ENCODE results near the gene GBA2.

The GBA2 gene

GRCh38 chr9:35748858-35749514 is at the start of gene GBA2, which contains the start of gene RGP1:
Gene GBA2 (minus strand): TSS chr9:35749228. CDS start chr9:35748704, 524 bp downstream.
Gene RGP1 (plus strand): TSS chr9:35749287. CDS start chr9:35749756, 469 bp downstream.
- intact Hi-C loops (cut with DNase I), result no loop called here
- DNase-seq, result peak; percentile 69 to 98 (median 84)

- intact Hi-C loops (cut with DNase I), result no loop called here
- DNase-seq, result peak in 1 of 10 donors; percentile 22
These were observed 48.5 kb upstream of the GBA2 start for GRCh38 chr9:35797311-35798109.

- no peak for DNase-seq
- intact Hi-C loops (cut with DNase I), result no loop called here
These were observed 46.7 kb upstream of the GBA2 start for GRCh38 chr9:35795695-35796094.

DNA sequence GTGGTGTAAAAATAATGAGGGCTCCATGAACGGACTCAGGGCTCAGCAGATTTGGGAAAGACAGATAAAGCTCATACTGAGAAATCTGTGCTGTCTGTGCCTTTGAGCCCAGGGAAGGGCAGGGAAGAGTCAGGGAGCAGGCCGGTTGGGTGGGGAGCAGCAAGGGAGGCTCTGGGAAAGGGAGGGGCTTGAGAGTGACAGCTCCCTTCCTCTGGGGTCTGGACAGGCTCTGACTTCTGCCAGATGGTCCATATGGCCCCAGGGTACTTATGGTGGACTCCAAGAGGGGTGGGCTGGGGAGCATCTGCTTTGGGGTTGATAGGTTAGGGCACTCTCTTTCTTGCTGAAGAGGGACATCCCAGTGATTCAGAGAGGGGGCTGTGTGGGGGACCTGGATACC is 44.4 kb upstream of the GBA2 start:
- intact Hi-C loops (cut with DNase I), result loop anchor here (5.0 kb wide), 1 partner anchor 34 kb away; the partner anchor contains the start of genes FAM221B and TMEM8B
- DNase-seq, result no peak

DNA sequence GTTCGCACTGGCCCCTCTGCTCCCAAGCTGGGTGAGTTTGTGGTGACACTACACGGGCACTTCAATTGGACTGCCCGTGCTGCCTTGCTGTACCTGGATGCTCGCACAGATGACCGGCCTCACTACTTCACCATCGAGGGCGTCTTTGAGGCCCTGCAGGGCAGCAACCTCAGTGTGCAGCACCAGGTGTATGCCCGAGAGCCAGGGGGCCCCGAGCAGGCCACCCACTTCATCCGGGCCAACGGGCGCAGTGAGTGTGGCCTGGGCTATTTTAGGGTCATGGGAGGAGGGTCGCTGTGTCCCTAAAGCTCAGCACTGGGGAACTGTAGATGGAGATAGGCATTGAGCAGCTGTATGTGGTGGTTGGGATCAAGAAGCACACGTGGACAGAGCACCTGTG is 43.8 kb upstream of the GBA2 start:
- intact Hi-C loops (cut with DNase I), result loop anchor here (5.0 kb wide), 1 partner anchor 34 kb away; the partner anchor contains the start of genes FAM221B and TMEM8B
- DNase-seq, result no peak

- peak in 1 of 10 donors; percentile 87 for DNase-seq
- intact Hi-C loops (cut with DNase I), result loop anchor here (5.0 kb wide), 1 partner anchor 35 kb away; the partner anchor contains the start of genes FAM221B and TMEM8B
These were observed 43.2 kb upstream of the GBA2 start for GRCh38 chr9:35792024-35792813.

DNA sequence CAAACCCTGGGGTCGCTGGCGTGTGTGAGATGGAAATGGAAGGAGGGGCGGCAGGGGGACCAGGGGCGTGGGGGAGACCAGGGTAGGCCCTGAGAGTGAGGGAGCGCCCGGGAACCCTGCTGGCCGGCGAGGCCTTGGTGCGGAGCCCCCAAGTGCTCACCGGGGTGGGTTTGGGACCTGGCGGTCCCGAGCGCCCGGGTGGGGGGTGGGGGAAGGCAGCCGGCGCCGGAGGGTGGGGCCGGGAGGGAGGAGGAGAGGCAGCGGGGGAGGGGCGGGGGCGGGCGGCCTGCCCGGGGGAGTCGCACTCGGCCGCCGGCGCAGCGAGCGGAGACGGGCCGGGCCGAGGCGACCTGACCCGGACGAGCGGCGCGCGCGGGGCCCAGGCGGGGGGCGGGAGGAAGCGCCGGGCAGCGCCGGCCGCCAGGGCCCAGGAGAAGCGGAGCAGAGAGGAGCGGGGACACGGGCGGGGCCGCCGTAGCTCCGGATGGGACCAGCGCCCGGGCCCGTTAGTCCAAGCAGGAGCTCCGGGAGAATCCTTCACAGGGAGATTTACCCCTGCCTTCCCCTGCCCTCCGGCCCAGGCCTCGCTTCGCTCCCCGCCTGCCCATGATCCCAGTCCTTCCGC is 42.4 kb upstream of the GBA2 start, which contains the start of gene NPR2:
Gene NPR2 (plus strand): TSS at position 295 of the 625 bp plus-strand sequence. CDS start 818 bp downstream, outside the sequence.
- DNase-seq, result peak in 3 of 10 donors; percentile 19 to 91 (median 27)
- intact Hi-C loops (cut with DNase I), result loop anchor here (2.0 to 5.0 kb wide), 2 partner anchors 36 to 91 kb away; partner anchors contain the start of genes FAM221B and TMEM8B

DNA sequence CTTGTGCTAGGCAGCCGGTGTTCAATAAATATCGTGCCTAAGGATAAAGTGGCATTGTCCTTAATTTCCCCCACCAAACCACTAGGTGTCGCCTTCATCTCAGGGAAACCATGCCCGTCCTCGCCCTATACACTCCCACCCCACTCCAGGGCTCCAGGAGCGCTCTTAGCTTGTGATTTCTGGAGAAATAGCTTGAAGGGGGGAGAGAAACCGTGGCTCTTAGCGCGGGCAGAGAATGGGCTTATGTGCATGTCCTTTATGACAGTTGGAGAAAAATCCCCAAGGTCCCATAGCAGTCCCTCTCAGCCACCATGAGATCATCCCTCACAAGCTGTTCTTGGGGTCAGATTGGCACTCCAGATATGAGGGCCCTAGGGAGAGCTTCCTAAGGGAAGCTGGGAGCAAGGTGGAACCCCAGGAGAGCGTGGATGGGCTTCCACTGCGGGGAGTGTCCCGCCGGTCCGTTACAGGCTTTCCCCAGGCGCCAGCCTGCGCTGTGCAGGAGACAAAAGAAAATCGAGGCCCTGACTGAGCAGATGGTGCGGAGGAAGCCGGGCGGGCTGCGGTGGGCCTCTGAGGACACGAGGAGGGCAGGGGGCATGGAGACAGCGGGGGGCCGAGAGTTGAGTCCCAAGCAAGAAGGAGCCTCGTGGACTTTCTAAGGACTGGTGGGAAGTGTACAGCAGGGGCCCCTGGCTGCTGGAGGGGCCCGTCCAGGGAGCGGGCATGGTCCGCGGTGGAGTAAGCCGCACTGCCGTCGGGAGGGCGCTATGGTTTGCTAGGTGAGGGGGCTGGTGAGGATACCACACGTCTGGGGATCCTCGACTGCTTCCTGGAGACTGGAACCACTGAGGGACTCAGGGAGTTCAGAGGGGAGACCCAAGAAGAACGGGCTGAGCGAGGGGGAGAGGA is 41.6 kb upstream of the GBA2 start:
- peak in 7 of 10 donors; percentile 52 to 93 (median 72) for DNase-seq
- intact Hi-C loops (cut with DNase I), result loop anchor here (2.0 to 5.0 kb wide), 2 partner anchors 37 to 92 kb away; partner anchors contain the start of genes FAM221B and TMEM8B

- intact Hi-C loops (cut with DNase I), result loop anchor here (2.0 to 5.0 kb wide), 2 partner anchors 37 to 93 kb away; partner anchors contain the start of genes FAM221B and TMEM8B
- DNase-seq, result no peak
These were observed 41.0 kb upstream of the GBA2 start for GRCh38 chr9:35790025-35790384.

- DNase-seq, result no peak
- intact Hi-C loops (cut with DNase I), result no loop called here
These were observed 40.5 kb upstream of the GBA2 start for GRCh38 chr9:35789541-35789940.

DNA sequence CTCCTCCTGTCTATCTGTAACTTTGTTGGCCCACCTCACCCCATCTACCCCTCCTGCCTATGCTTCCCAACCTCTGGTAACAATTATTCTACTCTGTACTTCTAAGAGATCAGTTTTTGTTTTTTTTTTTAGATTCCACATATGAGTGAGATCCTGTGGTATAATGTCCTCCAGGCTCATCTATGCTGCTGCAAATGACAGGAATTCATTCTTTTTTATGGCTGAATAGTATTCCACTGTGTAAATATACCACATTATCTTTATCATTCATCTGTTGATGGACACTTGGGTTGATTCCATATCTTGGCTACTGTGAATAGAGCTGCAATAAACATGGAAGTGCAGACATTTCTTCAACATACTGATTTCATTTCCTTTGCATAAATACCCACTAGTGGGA is 34.4 kb upstream of the GBA2 start:
- DNase-seq, result no peak

GRCh38 chr9:35781066-35781465 is 32.0 kb upstream of the GBA2 start:
- intact Hi-C loops (cut with DNase I), result no loop called here
- DNase-seq, result peak in 1 of 10 donors; percentile 73

More for the DNA sequence above, 34.4 kb upstream of the GBA2 start:
- intact Hi-C loops (cut with DNase I), result no loop called here

GRCh38 chr9:35778496-35778895 is 29.5 kb upstream of the GBA2 start:
- intact Hi-C loops (cut with DNase I), result no loop called here
- no peak for DNase-seq

GRCh38 chr9:35776018-35776417 is 27.0 kb upstream of the GBA2 start:
- intact Hi-C loops (cut with DNase I), result no loop called here
- DNase-seq, result peak in 1 of 10 donors; percentile 40

DNA sequence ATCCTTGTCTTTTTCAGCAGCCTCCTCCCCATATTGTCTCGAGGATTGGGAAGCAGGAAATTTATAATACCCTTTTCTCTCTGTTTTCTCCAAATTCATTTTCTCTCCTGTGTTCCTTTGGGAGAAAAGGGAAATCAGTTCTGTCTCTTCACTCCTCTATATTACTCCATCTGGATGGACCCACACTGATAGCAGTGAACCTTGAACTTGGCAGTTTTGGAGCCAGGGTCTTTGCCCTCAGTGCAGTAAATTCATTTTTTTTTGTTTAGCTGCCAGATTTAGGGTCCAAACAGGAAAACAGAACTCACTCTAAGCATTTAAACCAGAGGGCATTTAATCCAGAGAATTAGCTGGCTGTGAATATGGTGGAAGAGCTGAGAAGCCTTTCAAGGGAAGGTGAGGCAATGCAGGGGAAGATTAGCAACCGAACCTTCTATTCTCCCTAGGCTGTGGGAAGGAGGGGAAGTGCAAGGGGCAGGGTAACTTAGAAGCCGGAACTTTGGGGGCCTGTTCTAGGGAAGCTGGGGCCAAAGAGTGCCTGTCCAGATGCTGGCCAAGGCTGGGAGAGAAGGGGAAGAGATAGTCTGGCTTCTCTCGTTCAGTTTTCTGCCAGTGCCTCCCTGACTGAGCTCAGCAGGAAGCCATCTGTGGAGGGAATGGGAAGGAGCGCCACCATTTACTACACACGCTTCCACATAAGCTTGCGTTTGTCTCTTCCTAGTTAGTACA is 26.0 kb upstream of the GBA2 start:
- intact Hi-C loops (cut with DNase I), result no loop called here
- peak in 1 of 10 donors; percentile 46 for DNase-seq

DNA sequence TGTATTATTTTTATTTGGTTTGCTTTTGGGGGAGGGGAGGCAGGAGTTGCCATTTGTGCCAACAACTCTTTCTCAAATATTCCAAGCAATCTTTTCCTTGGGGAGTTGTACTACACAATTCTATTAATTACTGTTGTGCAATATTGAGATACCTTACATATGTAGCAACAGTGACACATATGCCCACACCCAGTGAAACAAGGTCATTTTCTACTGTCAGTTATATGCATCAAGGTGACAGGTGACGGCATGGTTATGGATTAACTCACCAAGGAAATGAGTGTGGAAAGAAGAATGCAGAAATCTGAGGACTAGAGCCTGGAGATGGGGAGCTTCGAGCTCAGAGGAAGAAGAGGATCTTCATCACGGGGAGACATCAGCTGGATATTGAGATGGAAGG is 22.9 kb upstream of the GBA2 start:
- intact Hi-C loops (cut with DNase I), result no loop called here
- no peak for DNase-seq

DNA sequence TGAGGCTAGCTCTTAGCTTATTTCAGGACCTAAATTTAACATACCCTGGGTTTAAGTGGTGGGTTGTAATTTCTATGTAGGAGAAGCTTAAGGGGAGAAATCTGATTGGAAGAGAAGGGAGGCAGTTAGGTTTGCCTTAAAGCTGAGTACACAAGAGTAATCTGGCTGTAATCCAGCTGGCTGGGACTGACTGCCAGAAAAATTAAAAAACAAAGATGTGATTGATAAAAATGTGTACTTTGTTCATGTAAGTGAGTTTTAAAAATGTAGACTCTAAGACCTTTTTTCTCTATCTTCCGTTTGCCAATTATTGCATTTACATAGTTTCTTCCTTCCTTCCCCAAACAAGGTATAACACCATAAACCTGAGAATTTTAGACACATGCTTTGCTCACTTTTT is 22.5 kb upstream of the GBA2 start:
- DNase-seq, result no peak
- intact Hi-C loops (cut with DNase I), result no loop called here

GRCh38 chr9:35771075-35771433 is 22.0 kb upstream of the GBA2 start:
- intact Hi-C loops (cut with DNase I), result no loop called here
- DNase-seq, result peak in 2 of 10 donors; percentile 73 to 81

Measured in posterior cingulate gyrus (tissue), 11 donors.